ENCODE measurements around the gene TMEM11. TPM values are rescaled to one million over a fixed set of nuclear protein-coding genes. Genes with fewer than 3 reads are reported as not detected.

TMEM11 gene
- total and polyA plus RNA-seq, 2 donors (not counting 1 experiment from before 2014, with no cell fraction given): 21.4 to 25.3 TPM

DNA sequence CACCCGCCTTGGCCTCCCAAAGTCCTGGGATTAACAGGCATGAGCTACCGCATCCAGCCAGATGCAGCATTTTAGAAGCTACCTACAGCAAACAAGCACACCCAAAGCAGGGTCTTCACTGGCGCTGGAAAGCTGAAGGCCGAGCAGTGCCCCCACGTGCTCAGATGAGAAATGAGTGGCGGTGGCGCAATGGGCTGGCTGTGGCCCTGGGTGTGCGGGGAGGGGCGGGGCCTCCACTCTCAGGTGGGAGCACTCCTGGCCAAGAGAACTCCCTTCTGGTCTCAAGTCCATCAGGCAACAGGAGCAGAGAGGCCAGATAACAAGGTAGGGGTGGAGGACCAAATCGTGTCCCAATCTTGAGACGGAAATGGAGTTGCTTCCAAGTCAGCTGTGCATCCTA lies 12.1 kb downstream of the TMEM11 start:
- DNase-seq (no peak), ATAC-seq (ENCODE audit: low read depth) (no peak)
- ChIA-PET POLR2A (no interaction called here), CTCF (interaction anchor here (1.4 kb wide), 1 partner anchor 82 kb away, joined by 3 read pairs; no protein-coding TSS in a partner anchor)
- Mint-ChIP-seq H3K9me3 (ENCODE audit: insufficient read depth) (no peaks in the 10 kb centered on the region), H3K4me3 (no peak overlapping the region), H3K4me1 (peaks cover 41% of the 10 kb centered on the region), H3K27ac (no peak overlapping the region), H3K27me3 (no peaks in the 10 kb centered on the region)
- no peaks in the 10 kb centered on the region for H3K9me3 ChIP-seq (ENCODE audit: control extremely low read depth in 1 of 3, control insufficient read depth in 2 of 3, insufficient read depth in 1 of 3, low read length in 2 of 3)
- peaks cover 0 to 23% of the 10 kb centered on the region in 2 experiments for H3K36me3 ChIP-seq (replicated peaks in 1 of 2; ENCODE audit: control extremely low read depth in 1 of 2, control insufficient read depth in 1 of 2, extremely low read depth in 1 of 2, insufficient read depth in 2 of 2, low read length in 1 of 2)
- no peak overlapping the region for H2AFZ ChIP-seq (ENCODE audit: insufficient read depth, low read depth, low read length, poor library complexity, severe bottlenecking)
- TF ChIP-seq EZH2 (IDR thresholded peaks at IDR 0.05; ENCODE audit: borderline replicate concordance, insufficient read depth, low read depth, low read length, poor library complexity, severe bottlenecking): no peak
- TF ChIP-seq, protein P1, sequence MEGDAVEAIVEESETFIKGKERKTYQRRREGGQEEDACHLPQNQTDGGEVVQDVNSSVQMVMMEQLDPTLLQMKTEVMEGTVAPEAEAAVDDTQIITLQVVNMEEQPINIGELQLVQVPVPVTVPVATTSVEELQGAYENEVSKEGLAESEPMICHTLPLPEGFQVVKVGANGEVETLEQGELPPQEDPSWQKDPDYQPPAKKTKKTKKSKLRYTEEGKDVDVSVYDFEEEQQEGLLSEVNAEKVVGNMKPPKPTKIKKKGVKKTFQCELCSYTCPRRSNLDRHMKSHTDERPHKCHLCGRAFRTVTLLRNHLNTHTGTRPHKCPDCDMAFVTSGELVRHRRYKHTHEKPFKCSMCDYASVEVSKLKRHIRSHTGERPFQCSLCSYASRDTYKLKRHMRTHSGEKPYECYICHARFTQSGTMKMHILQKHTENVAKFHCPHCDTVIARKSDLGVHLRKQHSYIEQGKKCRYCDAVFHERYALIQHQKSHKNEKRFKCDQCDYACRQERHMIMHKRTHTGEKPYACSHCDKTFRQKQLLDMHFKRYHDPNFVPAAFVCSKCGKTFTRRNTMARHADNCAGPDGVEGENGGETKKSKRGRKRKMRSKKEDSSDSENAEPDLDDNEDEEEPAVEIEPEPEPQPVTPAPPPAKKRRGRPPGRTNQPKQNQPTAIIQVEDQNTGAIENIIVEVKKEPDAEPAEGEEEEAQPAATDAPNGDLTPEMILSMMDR (IDR thresholded peaks at IDR 0.05): no peak
- 98% methylated on average over 11 of the region's 11 CpGs for WGBS (ENCODE audit: insufficient coverage)
- intact Hi-C loops (cut with micrococcal nuclease): no loop called here
- H3K9ac ChIP-seq (ENCODE audit: low read length): no peak overlapping the region
- no peak overlapping the region for H3K27ac ChIP-seq (ENCODE audit: low read length in 2 of 2)
- no peak overlapping the region for H3K4me2 ChIP-seq (replicated peaks; ENCODE audit: low read depth, low read length, poor library complexity, severe bottlenecking)
- no peaks in the 10 kb centered on the region for H3K27me3 ChIP-seq (replicated peaks in 1 of 4; ENCODE audit: control extremely low read depth in 1 of 4, control insufficient read depth in 3 of 4, insufficient read depth in 4 of 4, low read length in 3 of 4)
- peaks cover 6 to 15% of the 10 kb centered on the region in 2 donors for H3K4me1 ChIP-seq (ENCODE audit: control insufficient read depth in 2 of 2, insufficient read depth in 2 of 2, low read length in 2 of 2)
- H3K4me3 ChIP-seq (ENCODE audit: control extremely low read depth in 1 of 5, extremely low read depth in 1 of 5, insufficient read depth in 1 of 5, low read depth in 2 of 5, low read length in 4 of 5): no peak overlapping the region
- H4K20me1 ChIP-seq (ENCODE audit: control insufficient read depth, insufficient read depth, low read length, poor library complexity, severe bottlenecking): peaks cover 91% of the 10 kb centered on the region
- peaks cover 77% of the 10 kb centered on the region for H3K79me2 ChIP-seq (ENCODE audit: control insufficient read depth, insufficient read depth, low read length)

DNA sequence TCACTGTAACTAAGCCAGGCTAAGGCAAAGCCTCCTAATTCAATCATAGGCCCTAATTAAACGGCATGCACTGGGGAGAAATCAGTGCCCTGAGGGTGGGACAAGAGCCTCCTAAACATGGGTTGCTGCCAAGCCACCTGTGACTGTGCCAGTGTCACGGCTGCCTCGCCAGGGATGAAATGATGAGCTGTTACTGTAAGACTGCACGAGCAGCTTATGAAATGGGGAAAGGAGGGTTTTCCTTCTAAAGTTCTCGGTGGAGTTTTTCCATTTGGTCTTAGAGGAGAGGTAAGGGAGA lies 12.7 kb downstream of the TMEM11 start:
- ATAC-seq (ENCODE audit: low read depth) (no peak), DNase-seq (no peak)
- no peak overlapping the region for H2AFZ ChIP-seq (ENCODE audit: insufficient read depth, low read depth, low read length, poor library complexity, severe bottlenecking)
- peaks cover 40% of the 10 kb centered on the region for H3K4me1 Mint-ChIP-seq
- H3K9ac ChIP-seq (ENCODE audit: low read length): no peak overlapping the region
- H3K79me2 ChIP-seq (ENCODE audit: control insufficient read depth, insufficient read depth, low read length): peaks cover 71% of the 10 kb centered on the region
- no peaks in the 10 kb centered on the region for H3K9me3 ChIP-seq (ENCODE audit: control extremely low read depth in 1 of 3, control insufficient read depth in 2 of 3, insufficient read depth in 1 of 3, low read length in 2 of 3)
- no peak overlapping the region for H3K4me2 ChIP-seq (replicated peaks; ENCODE audit: low read depth, low read length, poor library complexity, severe bottlenecking)
- no peaks in the 10 kb centered on the region for H3K9me3 Mint-ChIP-seq (ENCODE audit: insufficient read depth)
- no peak overlapping the region for H3K27ac ChIP-seq (ENCODE audit: low read length in 2 of 2)
- 90% methylated on average over 5 of the region's 5 CpGs for WGBS (ENCODE audit: insufficient coverage)
- POLR2A ChIA-PET: no interaction called here
- peaks cover 6 to 15% of the 10 kb centered on the region in 2 donors for H3K4me1 ChIP-seq (ENCODE audit: control insufficient read depth in 2 of 2, insufficient read depth in 2 of 2, low read length in 2 of 2)
- H3K27me3 ChIP-seq (replicated peaks in 1 of 4; ENCODE audit: control extremely low read depth in 1 of 4, control insufficient read depth in 3 of 4, insufficient read depth in 4 of 4, low read length in 3 of 4): no peaks in the 10 kb centered on the region
- H3K4me3 ChIP-seq (ENCODE audit: control extremely low read depth in 1 of 5, extremely low read depth in 1 of 5, insufficient read depth in 1 of 5, low read depth in 2 of 5, low read length in 4 of 5): no peak overlapping the region
- H3K36me3 ChIP-seq (replicated peaks in 1 of 2; ENCODE audit: control extremely low read depth in 1 of 2, control insufficient read depth in 1 of 2, extremely low read depth in 1 of 2, insufficient read depth in 2 of 2, low read length in 1 of 2): peaks cover 0 to 18% of the 10 kb centered on the region in 2 experiments
- no peaks in the 10 kb centered on the region for H3K27me3 Mint-ChIP-seq
- CTCF ChIA-PET: interaction anchor here (1.4 kb wide), 1 partner anchor 82 kb away, joined by 3 read pairs; no protein-coding TSS in a partner anchor
- H3K27ac Mint-ChIP-seq: no peak overlapping the region
- H4K20me1 ChIP-seq (ENCODE audit: control insufficient read depth, insufficient read depth, low read length, poor library complexity, severe bottlenecking): peaks cover 85% of the 10 kb centered on the region
- no peak overlapping the region for H3K4me3 Mint-ChIP-seq
- intact Hi-C loops (cut with micrococcal nuclease): no loop called here
- TF ChIP-seq EZH2 (IDR thresholded peaks at IDR 0.05; ENCODE audit: borderline replicate concordance, insufficient read depth, low read depth, low read length, poor library complexity, severe bottlenecking): no peak
- TF ChIP-seq, protein P1 (IDR thresholded peaks at IDR 0.05): no peak
